OCI-LY7 (cell line): Measurements from ENCODE around the gene AICDA. TPM values are rescaled to one million over a fixed set of nuclear protein-coding genes. Genes with fewer than 3 reads are reported as not detected.

ENCODE experiments used
- BruUV-seq: library from RNA; stranded (reverse); fragments of 400-500 nt; replicated peaks from 2 replicates; lab custom pipeline; 2021; lab: Mats Ljungman, UMichigan
- CTCF ChIA-PET: fragments of 300-600 bp; sonication (Branson Sonifier 250); formaldehyde crosslinking; loops from one replicate; lab custom pipeline; 2022; ENCODE audit warnings: antibody characterized with exemption; ENCODE audit not compliant: unreplicated experiment; lab: Charles Lee
- POLR2A ChIA-PET: fragments of 300-600 bp; sonication (Branson Sonifier 250); formaldehyde crosslinking; loops from one replicate; lab custom pipeline; 2022; ENCODE audit warnings: antibody characterized with exemption; lab: Charles Lee
- DNase-seq: peaks from one replicate; pipeline ENCODE4 v3.0.0-alpha.2; 2015; ENCODE audit warnings: low spot score
- H2AFZ ChIP-seq: fragments of 200-600 bp; sonication (generic), shearing (Covaris generic); 2 replicates; pipeline ENCODE4 v1.6.1; 2014; ENCODE audit warnings: mild to moderate bottlenecking, antibody characterized with exemption, low read length, moderate library complexity
- H3K27ac ChIP-seq: fragments of 200-600 bp; sonication (generic); 2 replicates; pipeline ENCODE4 v1.5.1; 2014; ENCODE audit warnings: mixed run types, low read depth, mild to moderate bottlenecking, moderate library complexity, low read length, inconsistent platforms; ENCODE audit not compliant: poor library complexity, severe bottlenecking
- H3K36me3 ChIP-seq: fragments of 200-600 bp; sonication (generic); 2 replicates; pipeline ENCODE4 v1.6.1; 2014; ENCODE audit warnings: mild to moderate bottlenecking, antibody characterized with exemption, low read length, moderate library complexity, mixed read lengths; ENCODE audit not compliant: insufficient read depth
- H3K4me1 ChIP-seq: fragments of 200-600 bp; sonication (generic); 2 replicates; pipeline ENCODE4 v1.5.1; 2014; ENCODE audit warnings: mild to moderate bottlenecking, low read length; ENCODE audit not compliant: insufficient read depth, poor library complexity, severe bottlenecking
- H3K4me2 ChIP-seq: fragments of 200-600 bp; sonication (generic); 2 replicates; pipeline ENCODE4 v1.6.1; 2014; ENCODE audit warnings: mild to moderate bottlenecking, low read length
- H3K4me3 ChIP-seq: fragments of 200-600 bp; sonication (generic); 2 replicates; pipeline ENCODE4 v1.5.1; 2014; ENCODE audit warnings: mild to moderate bottlenecking, low read depth, low read length; ENCODE audit not compliant: poor library complexity, severe bottlenecking
- H3K79me2 ChIP-seq: fragments of 200-600 bp; sonication (generic); 2 replicates; pipeline ENCODE4 v1.6.1; 2016; ENCODE audit warnings: low read depth, mild to moderate bottlenecking, low read length, moderate library complexity, mixed read lengths; ENCODE audit not compliant: insufficient read depth
- H3K9me2 ChIP-seq: fragments of 200-600 bp; sonication (generic); 2 replicates; pipeline ENCODE4 v1.6.1; 2016; ENCODE audit warnings: mild to moderate bottlenecking, low read length, mixed read lengths; ENCODE audit not compliant: insufficient read depth
- H3K9me3 ChIP-seq: fragments of 200-600 bp; sonication (generic); 2 replicates; pipeline ENCODE4 v1.6.1; 2014; ENCODE audit warnings: mild to moderate bottlenecking, mixed run types, low read length, mixed read lengths
- H4K20me1 ChIP-seq: fragments of 200-600 bp; sonication (generic); 2 replicates; pipeline ENCODE4 v1.6.1; 2014; ENCODE audit warnings: mild to moderate bottlenecking, antibody characterized with exemption, low read length, moderate library complexity, mixed read lengths; ENCODE audit not compliant: insufficient read depth
- EZH2phosphoT487 ChIP-seq: fragments of 200-600 bp; sonication (generic); IDR thresholded peaks from 2 replicates; pipeline ENCODE4 v1.6.1; 2018; ENCODE audit warnings: low read depth, borderline replicate concordance, mild to moderate bottlenecking, mixed run types, antibody characterized with exemption, low read length, moderate library complexity, mixed read lengths
- intact Hi-C: fragments of 100-400 bp; cut with micrococcal nuclease; formaldehyde crosslinking; loops from one replicate; pipeline ENCODE4 v1.10.0; 2022; ENCODE audit not compliant: unreplicated experiment
- total RNA-seq, 2 experiments: library from RNA; depleted of rRNA in 1 of 2; stranded (reverse); fragments of >200 nt in 1 of 2; shearing (Covaris generic) in 1 of 2; gene quantifications; 2 replicates each; pipeline ENCODE4 v1.2.3, GENCODE V29; 2014 to 2022
- TF ChIP-seq, protein P1 (sequence below): fragments of 200-600 bp; sonication (generic); conservative IDR thresholded peaks from 2 replicates; pipeline ENCODE4 v1.5.1; 2014; ENCODE audit warnings: mild to moderate bottlenecking, antibody characterized with exemption, low read length, moderate library complexity, mixed read lengths

AICDA gene
- total RNA-seq, 2 experiments from 2014 or later, result 32.4 to 38.5 TPM

DNA sequence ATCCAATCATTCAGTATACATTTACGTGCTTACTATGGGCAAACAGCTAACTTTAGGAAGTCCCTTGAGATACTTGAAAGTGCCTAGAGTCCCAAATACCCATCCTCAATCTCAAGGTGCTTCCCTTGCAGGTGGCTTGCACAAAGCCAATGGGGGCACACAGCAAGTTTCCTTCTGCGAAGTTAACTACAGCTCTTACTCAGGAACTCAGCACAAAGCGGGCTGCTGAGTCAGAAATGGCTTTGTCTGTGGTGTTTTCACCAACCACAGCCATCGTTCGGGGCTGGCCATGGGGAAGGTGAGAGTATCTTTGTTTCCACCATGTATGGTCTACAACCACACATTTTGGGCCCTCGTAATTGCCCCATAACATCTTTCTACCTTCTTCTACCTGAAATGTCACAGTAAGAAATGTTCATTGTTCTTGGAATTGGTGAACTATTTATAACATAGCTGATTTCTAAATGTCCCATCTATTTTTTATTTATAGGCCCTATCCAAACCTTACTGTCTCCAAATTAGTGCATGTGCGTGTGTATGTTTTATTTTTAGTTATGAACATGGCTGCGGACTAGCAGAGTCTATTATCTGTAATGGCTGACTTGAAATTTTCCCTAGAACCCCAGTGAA is 36.0 kb upstream of the AICDA start:
- no peak for TF ChIP-seq EZH2phosphoT487
- TF ChIP-seq, protein P1, sequence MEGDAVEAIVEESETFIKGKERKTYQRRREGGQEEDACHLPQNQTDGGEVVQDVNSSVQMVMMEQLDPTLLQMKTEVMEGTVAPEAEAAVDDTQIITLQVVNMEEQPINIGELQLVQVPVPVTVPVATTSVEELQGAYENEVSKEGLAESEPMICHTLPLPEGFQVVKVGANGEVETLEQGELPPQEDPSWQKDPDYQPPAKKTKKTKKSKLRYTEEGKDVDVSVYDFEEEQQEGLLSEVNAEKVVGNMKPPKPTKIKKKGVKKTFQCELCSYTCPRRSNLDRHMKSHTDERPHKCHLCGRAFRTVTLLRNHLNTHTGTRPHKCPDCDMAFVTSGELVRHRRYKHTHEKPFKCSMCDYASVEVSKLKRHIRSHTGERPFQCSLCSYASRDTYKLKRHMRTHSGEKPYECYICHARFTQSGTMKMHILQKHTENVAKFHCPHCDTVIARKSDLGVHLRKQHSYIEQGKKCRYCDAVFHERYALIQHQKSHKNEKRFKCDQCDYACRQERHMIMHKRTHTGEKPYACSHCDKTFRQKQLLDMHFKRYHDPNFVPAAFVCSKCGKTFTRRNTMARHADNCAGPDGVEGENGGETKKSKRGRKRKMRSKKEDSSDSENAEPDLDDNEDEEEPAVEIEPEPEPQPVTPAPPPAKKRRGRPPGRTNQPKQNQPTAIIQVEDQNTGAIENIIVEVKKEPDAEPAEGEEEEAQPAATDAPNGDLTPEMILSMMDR, result no peak
- ChIA-PET CTCF (no interaction called here), POLR2A (interaction anchor here (0.6 to 3.7 kb wide), 10 partner anchors 9 to 264 kb away, joined by 3 to 25 read pairs (median 3); partner anchors contain the start of gene AICDA)
- BruUV-seq, result no TSS peak
- H3K79me2 ChIP-seq, result no peaks in the 10 kb centered on the region
- H2AFZ ChIP-seq, result peak overlapping the region; percentile 67; the same call in 1 of the 2 replicates
- H3K36me3 ChIP-seq, result no peaks in the 10 kb centered on the region; the same call in 1 of the 2 replicates
- H3K27ac ChIP-seq, result peak overlapping the region; percentile 30
- H3K4me2 ChIP-seq, result peak overlapping the region; percentile 35
- H3K9me2 ChIP-seq, result no peaks in the 10 kb centered on the region
- H3K9me3 ChIP-seq, result no peaks in the 10 kb centered on the region
- no peaks in the 10 kb centered on the region for H4K20me1 ChIP-seq
- intact Hi-C loops, result no loop called here
- peak; percentile 63 for DNase-seq
- no peak overlapping the region for H3K4me3 ChIP-seq
- H3K4me1 ChIP-seq, result peaks cover 73% of the 10 kb centered on the region

DNA sequence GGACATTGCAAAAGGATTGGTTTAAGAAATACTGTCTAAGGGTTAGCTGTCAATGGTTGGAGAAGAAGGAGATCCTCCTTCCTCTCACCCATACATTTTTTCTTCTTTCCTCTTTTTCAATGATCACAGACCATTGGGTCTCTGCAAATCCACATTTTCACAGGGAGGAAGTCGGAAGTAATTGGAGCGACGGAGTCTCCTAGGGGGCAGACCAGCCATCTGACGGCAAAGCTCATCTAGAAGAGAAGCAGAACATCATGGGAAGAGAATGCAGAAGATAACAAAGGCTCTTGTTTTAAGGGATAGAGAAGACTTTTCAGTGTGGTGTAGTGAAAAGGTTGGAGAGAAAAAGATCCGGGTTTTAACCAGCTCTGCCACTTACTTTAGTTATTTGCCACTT is 35.3 kb upstream of the AICDA start:
- H3K4me1 ChIP-seq, result peaks cover 74% of the 10 kb centered on the region
- peak overlapping the region; percentile 35 for H3K4me2 ChIP-seq
- H2AFZ ChIP-seq, result no peak overlapping the region; the same call in 1 of the 2 replicates
- no peaks in the 10 kb centered on the region for H4K20me1 ChIP-seq
- H3K9me2 ChIP-seq, result no peaks in the 10 kb centered on the region
- H3K4me3 ChIP-seq, result no peak overlapping the region
- no peaks in the 10 kb centered on the region; the same call in 1 of the 2 replicates for H3K36me3 ChIP-seq
- no peaks in the 10 kb centered on the region for H3K9me3 ChIP-seq
- DNase-seq, result no peak
- CTCF ChIA-PET, result no interaction called here
- no peaks in the 10 kb centered on the region for H3K79me2 ChIP-seq
- TF ChIP-seq, protein P1, result no peak
- no peak for TF ChIP-seq EZH2phosphoT487
- intact Hi-C loops, result no loop called here
- POLR2A ChIA-PET, result interaction anchor here (0.9 to 3.7 kb wide), 6 partner anchors 8 to 48 kb away, joined by 3 to 25 read pairs (median 4); partner anchors contain the start of gene AICDA
- no TSS peak for BruUV-seq
- H3K27ac ChIP-seq, result peak overlapping the region; percentile 30
